Right lung (tissue), 5 donors: ENCODE data around the gene LRP11. TPM values are rescaled to one million over a fixed set of nuclear protein-coding genes. Genes with fewer than 3 reads are reported as not detected.

Experiments used
- DNase-seq, 2 donors: peaks; one replicate each; pipeline ENCODE4 v3.0.0-alpha.2; 2013
- polyA plus RNA-seq, 5 donors: library from polyadenylated mRNA; unstranded; fragments of 120-200 nt; gene quantifications; one replicate each; pipeline versions ENCODE4 v1.2.1 to v1.2.3, GENCODE V29; 2013; ENCODE audit warnings: inconsistent platforms in 1 of 5, low replicate concordance in 1 of 5; ENCODE audit not compliant: insufficient read length in 5 of 5, insufficient read depth in 1 of 5

LRP11 gene
- polyA plus RNA-seq, 5 donors, result 28.4 to 35.8 (median 33.8) TPM

DNA sequence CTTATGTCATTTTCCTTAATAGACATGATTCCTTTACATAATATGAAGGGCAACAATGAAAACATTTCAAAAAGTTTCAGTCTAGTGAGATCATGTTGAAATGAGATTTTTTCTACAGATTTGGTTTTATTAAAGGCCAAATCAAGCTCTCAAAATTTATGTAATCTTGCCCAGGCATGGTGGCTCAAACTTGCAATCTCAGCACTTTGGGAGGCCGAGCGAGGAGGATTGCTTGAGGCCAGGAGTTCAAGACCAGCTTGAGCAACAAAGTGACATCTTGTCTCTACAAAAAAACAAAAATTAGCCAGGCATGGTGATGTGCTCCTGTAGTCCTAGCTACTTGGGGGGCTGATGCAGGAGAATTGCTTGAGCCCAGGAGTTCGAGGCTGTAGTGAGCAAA lies 50.8 kb downstream of the LRP11 start:
- DNase-seq, result no peak

- DNase-seq, result no peak
These were observed 54.4 kb downstream of the LRP11 start for GRCh38 chr6:149809798-149810197.

GRCh38 chr6:149806127-149806526 lies 58.0 kb downstream of the LRP11 start:
- no peak for DNase-seq

GRCh38 chr6:149783551-149783950 lies 80.6 kb downstream of the LRP11 start:
- DNase-seq, result no peak

GRCh38 chr6:149782337-149782736 lies 81.8 kb downstream of the LRP11 start:
- DNase-seq, result no peak

- no peak for DNase-seq
These were observed 82.4 kb downstream of the LRP11 start for GRCh38 chr6:149781715-149782114.

DNA sequence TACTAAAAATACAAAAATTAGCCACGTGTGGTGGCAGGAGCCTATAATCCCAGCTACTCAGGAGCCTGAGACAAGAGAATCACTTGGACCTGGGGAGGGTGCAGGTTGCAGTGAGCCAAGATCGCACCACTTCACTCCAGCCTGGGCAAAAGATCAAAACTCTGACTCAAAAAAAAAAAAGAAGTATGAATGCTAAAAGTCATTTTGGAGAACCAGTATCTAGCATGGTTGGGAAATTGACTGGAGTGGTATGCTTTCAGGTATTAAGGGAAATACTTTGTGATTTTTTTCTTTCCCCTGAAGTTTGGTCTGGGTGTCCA lies 84.6 kb downstream of the LRP11 start:
- DNase-seq, result no peak

- no peak for DNase-seq
These were observed 86.5 kb downstream of the LRP11 start for GRCh38 chr6:149777624-149778023.

GRCh38 chr6:149771925-149772324 lies 92.2 kb downstream of the LRP11 start:
- no peak for DNase-seq

DNA sequence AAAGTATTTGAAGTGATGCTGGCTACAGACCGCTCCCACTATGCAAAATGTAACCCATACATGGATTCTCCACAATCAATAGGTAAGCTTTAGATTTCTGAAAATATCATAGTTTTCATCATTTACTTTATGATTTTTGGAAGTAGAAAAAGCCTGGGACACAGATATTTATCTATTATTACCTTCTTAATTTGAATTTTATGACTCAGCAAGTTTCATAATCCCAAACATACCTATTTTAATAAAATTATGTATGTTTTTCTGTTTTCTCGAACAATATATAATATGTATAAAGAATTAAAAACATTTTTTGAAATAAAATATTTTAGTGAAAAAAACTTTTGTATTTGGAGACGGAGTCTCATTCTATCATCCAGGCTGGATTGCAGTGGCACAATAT lies 93.0 kb downstream of the LRP11 start:
- DNase-seq, result no peak

DNA sequence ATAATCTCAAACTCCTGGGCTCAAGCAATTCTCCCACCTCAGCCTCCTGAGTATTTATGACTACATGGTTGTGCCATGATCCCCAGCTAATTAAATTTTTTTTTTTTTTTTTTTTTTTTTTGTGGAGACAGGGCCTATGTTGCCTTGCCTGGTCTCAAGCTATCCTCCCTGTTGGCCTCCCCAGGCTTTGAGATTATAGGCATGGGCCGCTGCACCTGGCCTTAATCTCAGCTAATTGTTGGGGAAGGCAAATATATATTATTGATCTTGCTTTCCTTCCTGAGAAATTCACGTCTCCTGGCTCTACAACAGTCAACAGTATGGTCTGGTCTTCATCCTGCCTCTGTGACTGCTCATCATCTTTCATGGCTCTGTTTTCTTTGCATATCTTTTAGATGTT lies 94.5 kb downstream of the LRP11 start:
- no peak for DNase-seq

Other genes starting within 250 kb of the LRP11 start
- gene KATNA1, start 215.6 kb downstream of the LRP11 start, polyA plus RNA-seq, result 10 to 100 TPM; 28.8 to 39.4 (median 33.8) TPM
- gene LATS1, start 146.3 kb downstream of the LRP11 start, polyA plus RNA-seq, result 10 to 100 TPM; 21.0 to 34.0 (median 32.6) TPM
- gene NUP43, start 117.8 kb downstream of the LRP11 start, polyA plus RNA-seq, result 10 to 100 TPM; 32.1 to 51.4 (median 42.8) TPM
- 10 to 100 TPM; 77.9 to 95.0 (median 81.6) TPM for gene PCMT1, start 114.6 kb downstream of the LRP11 start, polyA plus RNA-seq
- gene RAET1E, start 33.8 kb upstream of the LRP11 start, polyA plus RNA-seq, result under 1 TPM; 0.24 to 0.61 (median 0.42) TPM
- gene RAET1G, start 58.8 kb upstream of the LRP11 start, polyA plus RNA-seq, result 1 to 10 TPM; 1.6 to 2.4 (median 2.0) TPM
- gene ULBP2, start 77.7 kb upstream of the LRP11 start, polyA plus RNA-seq, result 1 to 10 TPM; 2.3 to 2.9 (median 2.5) TPM
- 1 to 10 TPM; 3.9 to 5.1 (median 4.8) TPM for gene ULBP1, start 99.6 kb upstream of the LRP11 start, polyA plus RNA-seq
- gene RAET1L, start 161.2 kb upstream of the LRP11 start, polyA plus RNA-seq, result not detected
- 10 to 100 TPM in 3 of 5 donors, 1 to 10 TPM in 2; 8.6 to 13.0 (median 10.2) TPM for gene ULBP3, start 204.8 kb upstream of the LRP11 start, polyA plus RNA-seq